Esophagus (tissue), 2 donors: ENCODE measurements around the gene GIN1. TPM values are rescaled to one million over a fixed set of nuclear protein-coding genes. Genes with fewer than 3 reads are reported as not detected.

ENCODE experiments used
- H3K27ac ChIP-seq, 2 donors: one replicate each; pipeline ENCODE4 v1.5.1; 2013; ENCODE audit warnings: low read depth in 2 of 2, mild to moderate bottlenecking in 2 of 2, inconsistent platforms in 1 of 2, low read length in 1 of 2, moderate library complexity in 1 of 2
- H3K27me3 ChIP-seq, 2 donors: one replicate each; pipeline ENCODE4 v1.6.1; 2013; ENCODE audit warnings: low read length in 2 of 2, control low read depth in 1 of 2, mild to moderate bottlenecking in 1 of 2; ENCODE audit not compliant: insufficient read depth in 2 of 2, control insufficient read depth in 1 of 2
- H3K36me3 ChIP-seq, 2 donors: one replicate each; pipeline ENCODE4 v1.6.1; 2013; ENCODE audit warnings: low read length in 1 of 2; ENCODE audit not compliant: control insufficient read depth in 2 of 2, insufficient read depth in 2 of 2
- H3K4me1 ChIP-seq, 2 donors: one replicate each; pipeline ENCODE4 v1.6.1; 2013; ENCODE audit warnings: low read length in 1 of 2; ENCODE audit not compliant: control insufficient read depth in 2 of 2, insufficient read depth in 2 of 2
- H3K4me3 ChIP-seq, 2 donors: one replicate each; pipeline ENCODE4 v1.5.1; 2013; ENCODE audit warnings: low read length in 2 of 2, mild to moderate bottlenecking in 2 of 2, low read depth in 1 of 2, moderate library complexity in 1 of 2
- H3K9me3 ChIP-seq, 2 donors: one replicate each; pipeline ENCODE4 v1.6.1; 2013; ENCODE audit warnings: mild to moderate bottlenecking in 2 of 2, low read depth in 1 of 2, low read length in 1 of 2, moderate library complexity in 1 of 2; ENCODE audit not compliant: control insufficient read depth in 2 of 2, insufficient read depth in 1 of 2
- WGBS, 2 donors: extraction: QIAGEN DNeasy Blood & Tissue Kit; methylation state at CpG; one replicate each; pipeline ENCODE4 v1.1.7; 2013; 5-methylcytosine and 5-hydroxymethylcytosine counted together
- polyA plus RNA-seq, 2 donors: library from polyadenylated mRNA; stranded (reverse); fragments of 200-250 nt; gene quantifications; one replicate each; pipeline ENCODE4 v1.2.3, GENCODE V29; 2013
- donor health status: healthy with polysubstance abuse.
- donor health status: Bipolar disorder and iron deficiency.

The GIN1 gene
- polyA plus RNA-seq, 2 donors, result 2.2 to 2.6 TPM

DNA sequence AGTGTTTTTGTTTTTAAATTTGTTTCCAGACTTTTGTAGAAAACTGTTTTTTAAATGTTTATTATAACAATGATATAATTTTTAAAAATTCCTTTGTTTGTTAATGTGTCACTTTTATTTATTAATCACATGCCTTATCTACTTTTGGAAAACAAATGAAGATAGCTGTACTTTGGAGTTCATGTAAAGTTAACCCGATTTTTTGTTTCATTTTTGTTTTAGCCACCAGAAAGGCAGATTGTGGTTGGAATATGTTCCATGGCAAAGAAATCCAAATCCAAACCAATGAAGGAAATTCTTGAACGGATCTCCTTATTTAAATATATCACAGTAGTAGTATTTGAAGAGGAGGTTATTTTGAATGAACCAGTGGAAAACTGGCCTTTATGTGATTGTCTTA lies 13.3 kb upstream of the GIN1 start:
- Histone ChIP-seq H3K36me3 (peaks cover 0 to 4% of the 10 kb centered on the region in 2 donors), H3K27me3 (no peaks in the 10 kb centered on the region), H3K4me1 (no peaks in the 10 kb centered on the region), H3K27ac (no peak overlapping the region), H3K4me3 (no peak overlapping the region), H3K9me3 (no peaks in the 10 kb centered on the region)
- WGBS, 2 donors, result 60 to 72% methylated on average over 2 of the region's 2 CpGs

DNA sequence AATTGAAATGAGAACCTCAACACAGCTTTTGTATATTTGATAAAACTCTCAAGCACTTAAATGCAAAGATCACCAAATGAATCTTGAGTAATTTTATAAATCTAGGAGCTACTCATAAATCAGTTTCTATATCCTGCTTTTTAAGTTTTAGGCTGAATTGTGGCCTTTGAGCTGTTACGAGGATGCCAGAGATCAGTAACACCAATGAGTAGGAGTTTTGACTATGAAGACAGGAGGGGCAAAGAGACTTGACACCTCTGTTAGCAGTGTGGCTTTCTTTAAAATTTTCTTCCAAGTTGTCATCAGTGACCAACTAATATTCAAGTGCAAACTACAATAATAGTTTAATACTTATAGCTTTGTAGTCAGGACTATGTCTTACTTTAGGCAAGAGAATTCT lies 12.7 kb upstream of the GIN1 start:
- no peak overlapping the region for H3K27ac ChIP-seq
- no peaks in the 10 kb centered on the region for H3K27me3 ChIP-seq
- no peak overlapping the region for H3K4me3 ChIP-seq
- no peaks in the 10 kb centered on the region for H3K4me1 ChIP-seq
- H3K9me3 ChIP-seq, result no peaks in the 10 kb centered on the region
- WGBS, 2 donors, result 90 to 94% methylated on average over 1 of the region's 1 CpG
- peaks cover 0 to 4% of the 10 kb centered on the region in 2 donors for H3K36me3 ChIP-seq

DNA sequence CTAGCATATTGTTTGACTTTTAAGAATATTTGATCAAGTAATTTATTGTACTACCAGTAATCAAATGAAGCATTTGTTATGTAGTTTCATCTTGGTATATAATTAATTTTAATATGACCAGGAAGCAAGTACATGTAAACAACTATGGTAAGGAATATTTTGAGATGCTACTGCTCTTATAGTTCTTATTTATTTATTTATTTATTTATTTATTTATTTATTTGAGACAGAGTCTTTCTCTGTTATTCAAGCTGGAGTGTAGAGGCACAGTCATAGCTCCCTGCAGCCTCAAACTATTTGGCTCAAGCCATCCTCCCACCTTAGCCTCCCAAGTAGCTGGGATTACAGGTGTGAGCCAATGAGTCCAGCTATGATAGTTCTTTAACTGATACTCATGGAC lies 8.3 kb upstream of the GIN1 start:
- Histone ChIP-seq H3K9me3 (no peaks in the 10 kb centered on the region), H3K27ac (no peak overlapping the region), H3K36me3 (peaks cover 0 to 2% of the 10 kb centered on the region in 2 donors), H3K4me3 (no peak overlapping the region), H3K27me3 (no peaks in the 10 kb centered on the region), H3K4me1 (no peaks in the 10 kb centered on the region)

DNA sequence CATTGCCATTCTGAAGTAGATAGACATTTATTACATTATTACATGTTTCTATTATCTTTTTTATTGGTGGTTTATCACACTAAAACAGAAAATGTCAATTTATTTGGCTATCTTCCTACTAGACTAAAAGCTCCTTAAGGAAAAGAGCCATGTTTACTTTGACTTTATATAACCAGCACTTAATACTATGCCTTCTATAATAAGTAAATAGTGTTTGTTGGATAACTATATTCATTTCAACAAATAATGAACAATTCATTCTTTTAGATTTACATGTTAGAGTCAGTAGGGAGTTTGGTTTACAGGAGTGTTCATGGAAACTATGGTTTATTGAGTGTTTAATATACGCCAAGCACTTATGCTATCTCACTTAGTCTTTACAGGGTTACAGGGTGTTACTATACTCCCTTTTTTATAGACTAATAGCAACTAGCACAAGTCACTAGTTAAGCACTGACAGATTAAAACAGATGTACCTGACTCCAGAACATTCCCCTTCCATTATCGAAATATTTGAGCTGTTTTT lies 7.4 kb upstream of the GIN1 start:
- H3K36me3 ChIP-seq, result peaks cover 0 to 2% of the 10 kb centered on the region in 2 donors
- 97% methylated on average over 2 of the region's 2 CpGs for WGBS, 2 donors

DNA sequence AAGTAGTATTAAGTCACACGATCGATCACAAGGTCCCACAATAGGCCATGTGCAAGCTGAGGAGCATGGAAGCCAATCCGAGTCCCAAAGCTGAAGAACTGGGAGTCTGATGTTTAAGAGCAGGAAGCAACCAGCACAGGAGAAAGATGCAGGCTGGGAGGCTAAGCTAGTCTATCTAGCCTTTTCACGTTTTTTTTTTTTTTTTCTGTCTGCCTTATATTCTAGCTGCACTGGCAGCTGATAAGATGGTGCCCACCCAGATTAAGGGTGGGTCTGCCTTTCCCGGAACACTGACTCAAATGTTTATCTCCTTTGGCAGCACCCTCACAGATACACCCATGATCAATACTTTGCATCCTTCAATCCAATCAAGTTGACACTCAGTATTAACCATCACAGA lies 6.6 kb upstream of the GIN1 start:
- WGBS, 2 donors, result 82 to 91% methylated on average over 5 of the region's 5 CpGs
- no peaks in the 10 kb centered on the region for H3K9me3 ChIP-seq
- H3K4me1 ChIP-seq, result no peaks in the 10 kb centered on the region

More for the DNA sequence above, 7.4 kb upstream of the GIN1 start:
- H3K27ac ChIP-seq, result no peak overlapping the region
- no peaks in the 10 kb centered on the region for H3K27me3 ChIP-seq
- H3K9me3 ChIP-seq, result no peaks in the 10 kb centered on the region
- H3K4me1 ChIP-seq, result no peaks in the 10 kb centered on the region
- H3K4me3 ChIP-seq, result no peak overlapping the region

DNA sequence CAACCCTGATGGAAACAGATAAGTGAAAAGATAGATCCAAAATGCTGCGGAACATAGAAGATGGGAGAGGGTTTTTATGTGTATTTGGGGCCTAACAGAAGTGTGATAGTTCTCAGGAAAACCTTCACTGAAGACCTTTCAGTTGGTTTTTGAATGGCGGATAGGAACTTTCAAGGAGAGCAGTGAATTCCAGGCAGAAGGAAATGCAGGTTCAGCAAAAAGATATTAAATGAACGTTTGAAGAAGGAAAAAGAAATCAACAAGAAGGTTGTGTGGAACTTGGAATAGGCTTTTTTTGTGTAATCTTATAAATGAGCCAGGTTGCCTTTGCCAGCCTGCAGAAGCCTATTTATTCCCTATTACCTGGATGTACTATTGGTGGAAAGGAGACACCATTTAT lies 2.3 kb upstream of the GIN1 start:
- H3K27me3 ChIP-seq, result no peaks in the 10 kb centered on the region
- H3K4me1 ChIP-seq, result no peaks in the 10 kb centered on the region
- no peaks in the 10 kb centered on the region for H3K9me3 ChIP-seq
- H3K36me3 ChIP-seq, result peaks cover 0 to 2% of the 10 kb centered on the region in 2 donors
- no peak overlapping the region for H3K4me3 ChIP-seq
- 51 to 74% methylated on average over 3 of the region's 3 CpGs for WGBS, 2 donors
- H3K27ac ChIP-seq, result no peak overlapping the region

More for the DNA sequence above, 6.6 kb upstream of the GIN1 start:
- Histone ChIP-seq H3K27me3 (no peaks in the 10 kb centered on the region), H3K27ac (no peak overlapping the region), H3K4me3 (no peak overlapping the region), H3K36me3 (peaks cover 0 to 2% of the 10 kb centered on the region in 2 donors)

DNA sequence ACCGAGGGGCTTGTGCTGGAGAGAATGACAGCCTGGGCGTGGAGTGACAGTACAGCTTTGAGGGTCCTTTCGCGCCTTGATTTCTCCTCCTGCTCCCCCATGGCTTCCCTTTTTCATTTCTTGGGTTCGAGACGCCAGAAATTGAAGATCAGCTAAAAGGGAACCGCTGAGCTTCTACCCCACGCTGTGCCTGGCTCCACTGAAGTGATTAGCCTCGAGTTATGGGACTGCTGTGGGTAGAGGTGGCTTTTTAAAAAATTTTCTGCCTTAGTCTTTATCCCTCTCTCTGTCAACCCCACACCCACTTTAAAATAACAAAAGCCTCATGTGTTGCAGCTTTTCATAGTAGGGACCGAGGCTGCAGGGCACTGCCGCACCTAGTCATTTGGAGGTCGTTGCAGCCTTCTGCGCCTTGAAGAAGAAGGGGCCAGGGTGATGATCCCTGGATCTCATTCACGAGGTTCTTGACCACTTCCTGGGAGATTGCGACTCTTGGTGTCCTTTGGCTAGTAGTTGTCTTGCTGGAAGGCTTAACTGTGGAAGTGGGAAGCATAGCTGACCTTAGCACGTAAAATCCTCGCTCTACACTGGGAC lies 766 bp upstream of the GIN1 start:
- Histone ChIP-seq H3K27me3 (no peaks in the 10 kb centered on the region), H3K9me3 (no peaks in the 10 kb centered on the region), H3K4me1 (no peaks in the 10 kb centered on the region), H3K27ac (peak overlapping the region; percentile 79 to 95), H3K4me3 (peak overlapping the region; percentile 76 to 99), H3K36me3 (peaks cover 0 to 2% of the 10 kb centered on the region in 2 donors)
- WGBS, 2 donors, result 2% methylated on average over 17 of the region's 17 CpGs

DNA sequence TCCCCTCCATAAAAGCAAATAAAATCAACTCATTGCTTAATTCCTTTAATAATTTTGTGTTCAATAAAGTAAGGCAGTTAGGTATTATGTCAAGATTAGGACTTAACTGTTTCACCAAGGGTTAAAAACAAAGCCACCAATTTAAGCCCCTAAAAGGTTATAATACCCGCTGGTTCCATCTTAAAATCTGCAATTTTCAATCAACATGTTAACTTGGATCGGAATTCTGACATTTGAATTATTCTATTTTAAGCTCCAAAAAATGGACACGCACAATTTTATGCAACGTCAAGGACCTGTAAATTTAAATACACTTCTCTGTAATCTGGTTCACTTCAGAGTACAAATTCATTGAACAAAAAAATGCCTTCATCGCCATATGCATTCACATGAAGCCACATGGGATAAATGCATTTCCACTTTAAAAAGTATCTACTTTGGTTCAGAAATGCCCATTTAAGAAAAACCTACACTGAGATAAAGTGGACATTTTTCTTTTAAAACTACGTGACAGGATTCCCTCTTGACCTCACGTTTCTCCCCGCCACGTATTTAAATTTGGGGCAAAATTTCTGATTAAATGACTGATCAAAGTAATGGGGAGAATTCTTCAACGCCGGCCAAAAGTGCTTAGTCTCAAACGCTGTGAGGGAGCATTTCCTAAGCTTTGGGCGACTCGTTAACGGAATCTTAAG lies 721 bp downstream of the GIN1 start:
- peak overlapping the region; percentile 95 to 98 for H3K27ac ChIP-seq
- H3K27me3 ChIP-seq, result no peaks in the 10 kb centered on the region
- H3K4me3 ChIP-seq, result peak overlapping the region; percentile 76 to 99
- no peaks in the 10 kb centered on the region for H3K4me1 ChIP-seq
- WGBS, 2 donors, result 1% methylated on average over 15 of the region's 15 CpGs
- H3K9me3 ChIP-seq, result no peaks in the 10 kb centered on the region
- H3K36me3 ChIP-seq, result peaks cover 0 to 2% of the 10 kb centered on the region in 2 donors

DNA sequence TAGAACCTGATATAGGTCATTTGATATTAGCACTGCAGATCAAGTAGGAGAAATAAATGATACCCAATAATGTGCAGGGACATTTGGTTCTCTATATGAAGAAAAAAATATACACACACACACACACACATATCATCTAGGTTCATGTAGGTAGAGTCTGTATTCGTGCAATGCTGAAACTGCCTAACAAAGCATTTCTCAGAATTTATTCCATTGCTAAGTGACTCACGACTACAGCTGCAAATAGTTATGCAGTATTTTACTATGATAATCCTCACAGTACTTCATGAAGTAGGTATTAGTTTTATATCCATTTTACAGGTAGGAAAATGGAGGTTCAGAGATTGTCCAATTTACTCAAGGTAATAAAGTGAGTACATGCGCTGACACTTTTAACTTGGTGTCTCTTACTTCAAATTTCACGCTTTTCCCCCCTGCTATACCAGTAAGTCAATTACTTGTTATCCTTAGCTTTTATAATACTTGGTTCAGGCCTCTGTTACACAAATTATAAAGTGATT lies 2.4 kb downstream of the GIN1 start:
- Histone ChIP-seq H3K27me3 (no peaks in the 10 kb centered on the region), H3K4me3 (no peak overlapping the region), H3K4me1 (no peaks in the 10 kb centered on the region), H3K9me3 (no peaks in the 10 kb centered on the region), H3K36me3 (no peaks in the 10 kb centered on the region), H3K27ac (no peak overlapping the region)
- 70 to 88% methylated on average over 4 of the region's 4 CpGs for WGBS, 2 donors
